Measurements from ENCODE around the gene RAPSN. TPM values are rescaled to one million over a fixed set of nuclear protein-coding genes. Genes with fewer than 3 reads are reported as not detected.

Gene RAPSN
- polyA plus RNA-seq, 1 donor (not counting 4 experiments of a cell fraction or from before 2014, with no cell fraction given): 0.28 TPM

GRCh38 chr11:47453365-47453764, 4.4 kb upstream of the RAPSN start:
- H2AFZ ChIP-seq (ENCODE audit: control insufficient read depth, low read length): no peak overlapping the region
- H3K36me3 ChIP-seq (ENCODE audit: control insufficient read depth in 2 of 2, extremely low read depth in 1 of 2, insufficient read depth in 2 of 2, low read length in 2 of 2): no peaks in the 10 kb centered on the region
- no peak overlapping the region for H3K4me3 ChIP-seq (ENCODE audit: control insufficient read depth in 2 of 3, extremely low read depth in 1 of 3, insufficient read depth in 2 of 3, low read depth in 1 of 3, low read length in 3 of 3)
- H3K79me2 ChIP-seq (ENCODE audit: control insufficient read depth, insufficient read depth, low read length): no peaks in the 10 kb centered on the region
- H3K4me2 ChIP-seq (ENCODE audit: control insufficient read depth, extremely low read depth, insufficient read depth, low read depth, low read length): no peak overlapping the region
- H3K4me1 ChIP-seq (ENCODE audit: control insufficient read depth, extremely low read depth, insufficient read depth, low read length): no peaks in the 10 kb centered on the region
- no peaks in the 10 kb centered on the region for H3K9me3 ChIP-seq (ENCODE audit: control insufficient read depth, low read depth, low read length)
- no peak overlapping the region for H3K27ac ChIP-seq (ENCODE audit: control insufficient read depth, insufficient read depth, low read length)
- DNase-seq (ENCODE audit: low read depth, low spot score) (no peak), FAIRE-seq (no peak)
- H4K20me1 ChIP-seq (ENCODE audit: control insufficient read depth, extremely low read depth, insufficient read depth, low read length): no peaks in the 10 kb centered on the region
- dilution Hi-C loops (cut with MboI; ENCODE audit: extremely low pct_ligation_motif_present, low sequenced_read_pairs): no loop called here
- no peaks in the 10 kb centered on the region for H3K9me1 ChIP-seq (ENCODE audit: control insufficient read depth, extremely low read depth, insufficient read depth, low read length)
- H3K27me3 ChIP-seq (ENCODE audit: control insufficient read depth, extremely low read depth, insufficient read depth, low read length): no peaks in the 10 kb centered on the region
- H3K9ac ChIP-seq (ENCODE audit: control insufficient read depth, extremely low read depth, insufficient read depth, low read length): no peak overlapping the region
- TF ChIP-seq EZH2 (IDR thresholded peaks at IDR 0.05; ENCODE audit: low read length): no peak
- TF ChIP-seq, protein P1, sequence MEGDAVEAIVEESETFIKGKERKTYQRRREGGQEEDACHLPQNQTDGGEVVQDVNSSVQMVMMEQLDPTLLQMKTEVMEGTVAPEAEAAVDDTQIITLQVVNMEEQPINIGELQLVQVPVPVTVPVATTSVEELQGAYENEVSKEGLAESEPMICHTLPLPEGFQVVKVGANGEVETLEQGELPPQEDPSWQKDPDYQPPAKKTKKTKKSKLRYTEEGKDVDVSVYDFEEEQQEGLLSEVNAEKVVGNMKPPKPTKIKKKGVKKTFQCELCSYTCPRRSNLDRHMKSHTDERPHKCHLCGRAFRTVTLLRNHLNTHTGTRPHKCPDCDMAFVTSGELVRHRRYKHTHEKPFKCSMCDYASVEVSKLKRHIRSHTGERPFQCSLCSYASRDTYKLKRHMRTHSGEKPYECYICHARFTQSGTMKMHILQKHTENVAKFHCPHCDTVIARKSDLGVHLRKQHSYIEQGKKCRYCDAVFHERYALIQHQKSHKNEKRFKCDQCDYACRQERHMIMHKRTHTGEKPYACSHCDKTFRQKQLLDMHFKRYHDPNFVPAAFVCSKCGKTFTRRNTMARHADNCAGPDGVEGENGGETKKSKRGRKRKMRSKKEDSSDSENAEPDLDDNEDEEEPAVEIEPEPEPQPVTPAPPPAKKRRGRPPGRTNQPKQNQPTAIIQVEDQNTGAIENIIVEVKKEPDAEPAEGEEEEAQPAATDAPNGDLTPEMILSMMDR (optimal IDR thresholded peaks at IDR 0.05 in 1 of 3, IDR thresholded peaks at IDR 0.05 in 1 of 3, conservative IDR thresholded peaks at IDR 0.05 in 1 of 3; ENCODE audit: extremely low read depth in 1 of 3, insufficient read depth in 2 of 3, low read length in 3 of 3): no peak

- Histone ChIP-seq H3K79me2 (ENCODE audit: control insufficient read depth, insufficient read depth, low read length) (no peaks in the 10 kb centered on the region), H3K9me3 (ENCODE audit: control insufficient read depth, low read depth, low read length) (no peaks in the 10 kb centered on the region), H3K4me1 (ENCODE audit: control insufficient read depth, extremely low read depth, insufficient read depth, low read length) (no peaks in the 10 kb centered on the region), H3K27me3 (ENCODE audit: control insufficient read depth, extremely low read depth, insufficient read depth, low read length) (no peaks in the 10 kb centered on the region), H3K4me2 (ENCODE audit: control insufficient read depth, extremely low read depth, insufficient read depth, low read depth, low read length) (no peak overlapping the region), H4K20me1 (ENCODE audit: control insufficient read depth, extremely low read depth, insufficient read depth, low read length) (no peaks in the 10 kb centered on the region), H3K9ac (ENCODE audit: control insufficient read depth, extremely low read depth, insufficient read depth, low read length) (no peak overlapping the region), H3K36me3 (ENCODE audit: control insufficient read depth in 2 of 2, extremely low read depth in 1 of 2, insufficient read depth in 2 of 2, low read length in 2 of 2) (peaks cover 0 to 4% of the 10 kb centered on the region in 2 experiments), H3K9me1 (ENCODE audit: control insufficient read depth, extremely low read depth, insufficient read depth, low read length) (no peaks in the 10 kb centered on the region), H3K4me3 (ENCODE audit: control insufficient read depth in 2 of 3, extremely low read depth in 1 of 3, insufficient read depth in 2 of 3, low read depth in 1 of 3, low read length in 3 of 3) (no peak overlapping the region), H3K27ac (ENCODE audit: control insufficient read depth, insufficient read depth, low read length) (no peak overlapping the region), H2AFZ (ENCODE audit: control insufficient read depth, low read length) (no peak overlapping the region)
- DNase-seq (ENCODE audit: low read depth, low spot score) (no peak), FAIRE-seq (no peak)
- dilution Hi-C loops (cut with MboI; ENCODE audit: extremely low pct_ligation_motif_present, low sequenced_read_pairs): no loop called here
- TF ChIP-seq EZH2 (IDR thresholded peaks at IDR 0.05; ENCODE audit: low read length): no peak
- TF ChIP-seq, protein P1 (optimal IDR thresholded peaks at IDR 0.05 in 1 of 3, IDR thresholded peaks at IDR 0.05 in 1 of 3, conservative IDR thresholded peaks at IDR 0.05 in 1 of 3; ENCODE audit: extremely low read depth in 1 of 3, insufficient read depth in 2 of 3, low read length in 3 of 3): no peak
Measured at GRCh38 chr11:47451990-47452389, 3.1 kb upstream of the RAPSN start.

Data from keratinocyte (primary cell).